Hypothalamus (tissue), 51 donors: ENCODE measurements around the gene AWAT2.

Experiments
- DNase-seq, 51 donors: peaks; one replicate each; lab custom pipeline; 2025; lab: John Stamatoyannopoulos, UW

Gene AWAT2, protein sequence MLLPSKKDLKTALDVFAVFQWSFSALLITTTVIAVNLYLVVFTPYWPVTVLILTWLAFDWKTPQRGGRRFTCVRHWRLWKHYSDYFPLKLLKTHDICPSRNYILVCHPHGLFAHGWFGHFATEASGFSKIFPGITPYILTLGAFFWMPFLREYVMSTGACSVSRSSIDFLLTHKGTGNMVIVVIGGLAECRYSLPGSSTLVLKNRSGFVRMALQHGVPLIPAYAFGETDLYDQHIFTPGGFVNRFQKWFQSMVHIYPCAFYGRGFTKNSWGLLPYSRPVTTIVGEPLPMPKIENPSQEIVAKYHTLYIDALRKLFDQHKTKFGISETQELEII

DNA sequence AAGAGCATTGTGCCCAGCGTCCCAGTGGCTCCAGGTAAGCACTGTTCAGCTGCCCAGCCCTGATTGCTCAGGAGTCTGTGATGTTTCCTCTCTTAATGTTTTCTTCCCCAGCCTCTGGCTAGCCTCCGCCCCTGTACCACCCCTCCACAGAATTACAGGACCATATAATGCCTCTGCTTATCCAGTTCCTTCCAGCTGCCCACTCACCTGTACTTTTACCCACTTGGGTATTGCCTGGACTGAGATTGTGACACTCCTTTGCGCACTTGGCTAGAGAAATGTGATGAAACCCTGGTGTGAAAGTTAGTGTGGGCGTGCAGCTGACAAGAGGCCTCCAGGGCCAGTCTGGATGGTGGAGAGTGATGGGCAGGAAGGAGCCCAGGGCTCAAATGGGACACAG lies at the start of gene AWAT2:
TSS of gene AWAT2 (minus strand) at position 14 of the 400 bp plus-strand sequence. CDS start at position 8, 6 bp downstream.
- DNase-seq: no peak

DNA sequence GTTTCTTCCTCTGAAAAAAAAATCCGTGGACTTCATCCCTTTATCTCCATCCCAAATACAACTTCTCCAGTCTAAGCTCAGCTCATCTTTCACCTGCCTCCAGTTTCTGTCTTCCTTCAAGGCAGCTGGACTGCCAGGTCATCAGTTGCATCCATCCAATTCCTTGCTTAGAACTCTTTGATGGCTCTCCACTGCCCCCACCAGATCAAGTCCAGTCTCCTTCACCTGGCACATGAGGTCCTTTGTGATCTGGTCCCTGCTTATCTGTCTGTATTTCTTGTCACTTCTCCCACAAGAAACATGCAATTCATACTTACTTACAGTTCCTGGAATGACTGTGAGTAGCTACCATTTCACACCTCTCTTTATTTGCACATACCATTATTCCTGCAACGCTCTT lies 46.3 kb upstream of the AWAT2 start:
- DNase-seq: no peak

DNA sequence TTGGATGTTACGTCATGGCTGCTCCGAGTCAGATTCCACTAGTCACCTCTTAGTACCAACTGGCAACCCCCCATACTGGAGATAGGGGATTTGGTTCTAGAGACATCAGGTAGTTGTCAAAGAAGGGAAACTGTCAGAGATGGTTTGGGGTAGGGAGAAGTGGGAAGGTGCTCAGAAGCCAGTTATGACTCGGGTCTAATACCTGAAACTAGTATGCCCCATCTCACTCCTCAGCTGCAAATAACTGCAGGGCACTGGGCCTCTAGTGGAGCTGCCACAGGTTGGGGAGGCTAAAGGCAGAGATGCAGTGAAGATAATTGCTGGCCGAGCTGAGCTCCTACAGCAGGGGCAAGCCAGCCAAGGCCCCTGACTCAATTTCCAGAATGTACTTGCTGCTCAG lies 42.5 kb upstream of the AWAT2 start:
- DNase-seq: no peak

GRCh38 chrX:70089604-70090297 lies 40.0 kb upstream of the AWAT2 start:
- no peak for DNase-seq

DNA sequence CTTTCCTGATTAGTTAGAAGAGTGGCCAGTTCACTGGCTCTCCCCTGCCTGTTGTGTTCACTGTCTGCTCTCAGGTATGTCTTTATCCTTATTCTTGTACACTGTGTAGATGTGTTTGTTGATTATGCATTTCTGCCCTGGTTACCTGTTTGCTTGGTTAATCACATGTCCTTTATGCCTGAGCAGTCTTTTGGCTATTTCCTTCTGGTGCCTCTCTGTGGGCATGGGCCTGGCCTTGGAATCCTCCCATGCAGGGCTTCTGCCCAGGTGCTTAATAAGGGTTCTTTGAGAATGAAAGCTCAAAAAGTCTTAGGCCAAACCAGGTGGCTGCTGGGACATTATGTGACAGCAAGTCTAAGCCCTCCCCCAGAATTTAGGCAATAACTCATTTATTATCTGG lies 39.0 kb upstream of the AWAT2 start:
- no peak for DNase-seq

GRCh38 chrX:70087857-70088630 lies 38.3 kb upstream of the AWAT2 start:
- DNase-seq: no peak

DNA sequence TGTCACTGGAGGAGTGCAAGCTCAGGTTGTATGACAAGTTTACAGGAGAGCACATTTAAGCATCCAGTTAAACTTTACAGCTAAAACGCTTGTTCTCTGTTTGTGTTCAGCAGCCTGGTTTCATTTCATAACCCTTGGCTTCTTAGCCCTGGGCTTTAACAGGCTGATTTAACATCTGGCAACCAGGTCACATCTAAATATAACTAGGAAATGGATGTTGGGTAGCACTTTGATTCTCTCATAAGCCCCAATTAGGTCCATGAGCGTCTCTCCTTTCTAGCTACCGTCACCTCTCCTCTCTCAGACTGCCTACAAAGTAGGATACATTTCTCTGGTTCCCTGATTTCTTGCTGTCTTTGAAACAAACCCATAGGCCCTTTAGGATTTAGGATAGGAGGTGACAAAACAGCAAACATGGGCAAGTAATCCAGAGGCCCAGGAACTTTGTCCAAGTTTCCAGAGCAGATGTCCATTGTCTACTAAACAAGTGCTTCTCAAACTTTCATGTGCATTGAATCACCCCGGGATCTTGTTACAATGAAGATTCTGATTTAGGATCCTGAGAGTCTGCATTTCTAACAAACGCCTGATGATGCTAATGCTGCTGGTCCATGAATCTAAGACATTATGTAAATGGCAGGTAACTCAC lies 35.0 kb upstream of the AWAT2 start:
- no peak for DNase-seq

- DNase-seq: no peak
Observed at GRCh38 chrX:70082723-70083122, 33.0 kb upstream of the AWAT2 start.

GRCh38 chrX:70079870-70080269 lies 30.1 kb upstream of the AWAT2 start:
- DNase-seq: no peak

DNA sequence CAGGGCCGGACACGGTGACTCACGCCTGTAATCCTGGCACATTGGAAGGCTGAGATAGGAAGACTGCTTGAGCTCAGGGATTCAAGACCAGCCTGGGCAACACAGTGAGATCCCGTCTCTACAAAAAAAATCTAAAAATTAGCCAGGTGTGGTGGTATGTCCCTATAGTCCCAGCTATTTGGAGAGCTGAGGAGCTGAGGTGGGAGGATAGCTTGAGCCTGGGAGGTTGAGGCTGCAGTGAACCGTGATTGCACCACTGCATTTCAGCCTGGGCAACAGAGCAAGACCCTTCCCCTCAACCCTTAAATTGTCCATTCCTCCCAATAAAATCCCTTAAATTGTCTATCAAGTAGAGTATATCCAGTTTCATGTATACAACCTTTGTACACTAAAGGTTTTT lies 29.6 kb upstream of the AWAT2 start:
- no peak for DNase-seq

GRCh38 chrX:70066646-70067045 lies 16.9 kb upstream of the AWAT2 start:
- DNase-seq: no peak

- DNase-seq: no peak
Observed at GRCh38 chrX:70062961-70063550, 13.3 kb upstream of the AWAT2 start.

- DNase-seq: no peak
Observed at GRCh38 chrX:70062076-70062475, 12.3 kb upstream of the AWAT2 start, which contains the start of gene OTUD6A. Gene OTUD6A, plus strand, starts transcription at chrX:70062457. Its CDS starts 68 bp downstream, at chrX:70062525.

GRCh38 chrX:70054391-70054790 lies 4.7 kb upstream of the AWAT2 start:
- no peak for DNase-seq

- DNase-seq: no peak
Observed at GRCh38 chrX:70052895-70053615, 3.3 kb upstream of the AWAT2 start.

GRCh38 chrX:70049406-70049805 lies 332 bp downstream of the AWAT2 start:
- no peak for DNase-seq

DNA sequence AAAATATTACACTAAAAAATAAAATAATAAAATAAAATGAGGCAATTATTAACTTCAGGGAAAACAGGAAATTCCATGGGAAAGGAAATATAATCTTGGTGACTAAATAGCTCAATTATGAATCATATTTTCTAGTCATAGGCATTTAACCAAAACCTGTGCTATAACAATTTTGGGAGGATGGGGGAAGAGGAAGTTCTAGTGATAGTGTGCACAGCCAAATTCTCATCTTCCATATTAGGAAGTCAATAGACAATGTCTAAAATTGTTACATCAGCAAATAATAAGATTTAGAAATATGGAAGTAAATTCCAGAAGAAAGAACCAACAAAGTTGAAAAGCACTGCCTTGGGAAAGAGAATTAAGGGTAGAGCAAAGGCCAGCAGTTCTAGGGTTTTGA lies 2.8 kb downstream of the AWAT2 start:
- DNase-seq: no peak

GRCh38 chrX:70044541-70045245 lies 5.0 kb downstream of the AWAT2 start:
- no peak for DNase-seq

- DNase-seq: no peak
Observed at GRCh38 chrX:70043685-70044084, 6.1 kb downstream of the AWAT2 start.
